ENCODE results near the gene DERL2.

DERL2 gene

GRCh38 chr17:5485270-5486205, at the start of gene DERL2:
Gene DERL2 (minus strand): TSS chr17:5486178. CDS start chr17:5486161, 17 bp downstream.
- Histone ChIP-seq H3K9ac (ENCODE audit: low read depth, low read length) (peak within 1 kb of the TSS; percentile 98), H3K36me3 (ENCODE audit: control insufficient read depth, insufficient read depth, low read length) (peaks cover 9% of the 10 kb centered on the region), H3K9me3 (ENCODE audit: control insufficient read depth, insufficient read depth, low read length) (no peaks in the 10 kb centered on the region), H3K4me3 (ENCODE audit: low read depth, low read length) (peak within 1 kb of the TSS; percentile 95), H3K4me1 (ENCODE audit: control insufficient read depth, insufficient read depth, low read length) (no peaks in the 10 kb centered on the region), H3K27me3 (ENCODE audit: control insufficient read depth, insufficient read depth, low read length) (no peaks in the 10 kb centered on the region)

- Histone ChIP-seq H3K4me3 (ENCODE audit: low read depth, low read length) (no peak overlapping the region), H3K4me1 (ENCODE audit: control insufficient read depth, insufficient read depth, low read length) (no peaks in the 10 kb centered on the region), H3K36me3 (ENCODE audit: control insufficient read depth, insufficient read depth, low read length) (peaks cover 2% of the 10 kb centered on the region), H3K27me3 (ENCODE audit: control insufficient read depth, insufficient read depth, low read length) (no peaks in the 10 kb centered on the region), H3K9me3 (ENCODE audit: control insufficient read depth, insufficient read depth, low read length) (no peaks in the 10 kb centered on the region), H3K9ac (ENCODE audit: low read depth, low read length) (no peak overlapping the region)
These were observed 49.5 kb upstream of the DERL2 start for GRCh38 chr17:5535436-5535835.

DNA sequence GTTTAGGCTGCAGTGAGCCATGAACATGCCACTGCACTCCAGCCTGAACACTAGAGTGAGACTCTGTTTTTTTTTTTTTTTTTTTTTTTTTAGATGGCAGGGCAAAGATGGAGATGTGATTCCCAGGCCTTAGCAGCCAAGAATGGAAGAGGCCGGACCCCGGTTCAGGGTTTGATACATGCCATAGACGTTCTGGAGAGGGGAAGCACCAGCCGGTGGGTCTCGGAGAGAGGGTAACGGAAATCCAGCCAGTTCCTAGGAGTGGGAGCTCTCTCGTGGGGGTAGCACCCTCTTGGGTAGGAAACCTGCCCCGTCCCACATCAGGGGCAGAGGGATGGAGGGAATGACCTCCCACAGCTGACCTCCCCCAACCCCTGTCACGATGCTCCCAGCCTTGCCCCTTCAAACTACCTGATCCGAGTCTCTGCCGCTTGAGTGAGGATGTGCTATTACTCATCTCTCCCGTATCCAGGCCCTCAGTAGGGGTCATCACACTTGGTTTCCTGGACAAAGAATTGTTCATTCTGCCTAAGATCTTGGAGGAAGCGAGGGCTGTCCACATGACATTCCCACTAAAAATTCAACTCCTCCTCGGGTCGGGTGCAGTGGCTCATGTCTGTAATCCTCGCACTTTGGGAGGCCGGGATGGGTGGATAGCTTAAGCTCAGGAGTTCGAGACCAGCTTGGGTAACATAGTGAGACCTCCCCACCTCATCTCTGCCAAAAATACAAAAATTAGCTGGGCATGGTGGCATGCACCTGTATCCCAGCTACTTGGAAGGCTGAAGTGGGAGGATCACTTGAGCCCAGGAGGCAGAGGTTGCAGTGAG, 47.7 kb upstream of the DERL2 start:
- H3K4me3 ChIP-seq (ENCODE audit: low read depth, low read length), result no peak overlapping the region
- no peaks in the 10 kb centered on the region for H3K27me3 ChIP-seq (ENCODE audit: control insufficient read depth, insufficient read depth, low read length)
- H3K9ac ChIP-seq (ENCODE audit: low read depth, low read length), result no peak overlapping the region
- H3K36me3 ChIP-seq (ENCODE audit: control insufficient read depth, insufficient read depth, low read length), result no peaks in the 10 kb centered on the region
- no peaks in the 10 kb centered on the region for H3K4me1 ChIP-seq (ENCODE audit: control insufficient read depth, insufficient read depth, low read length)
- no peaks in the 10 kb centered on the region for H3K9me3 ChIP-seq (ENCODE audit: control insufficient read depth, insufficient read depth, low read length)

DNA sequence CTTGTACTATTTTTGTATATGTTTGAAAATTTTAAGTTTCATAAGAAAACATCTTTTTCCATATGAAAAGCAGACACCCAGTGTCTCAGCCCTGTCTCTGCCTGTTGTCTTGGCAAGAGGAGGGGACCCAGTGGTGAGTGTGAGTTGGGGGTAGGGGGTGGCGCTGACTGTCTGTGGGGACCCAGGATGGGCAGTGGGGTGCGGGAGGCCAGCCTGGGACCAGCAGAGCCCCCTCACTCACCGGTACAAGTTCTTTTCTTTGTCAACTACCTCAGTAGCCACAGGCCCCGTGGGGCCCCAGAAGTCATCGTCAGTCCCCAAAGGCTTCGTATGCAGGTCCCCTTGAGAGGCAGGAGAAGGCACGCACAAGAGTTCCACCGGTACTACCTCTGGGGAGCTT, 46.6 kb upstream of the DERL2 start:
- no peak overlapping the region for H3K9ac ChIP-seq (ENCODE audit: low read depth, low read length)
- no peaks in the 10 kb centered on the region for H3K9me3 ChIP-seq (ENCODE audit: control insufficient read depth, insufficient read depth, low read length)
- H3K27me3 ChIP-seq (ENCODE audit: control insufficient read depth, insufficient read depth, low read length), result no peaks in the 10 kb centered on the region
- H3K4me1 ChIP-seq (ENCODE audit: control insufficient read depth, insufficient read depth, low read length), result no peaks in the 10 kb centered on the region
- no peak overlapping the region for H3K4me3 ChIP-seq (ENCODE audit: low read depth, low read length)
- H3K36me3 ChIP-seq (ENCODE audit: control insufficient read depth, insufficient read depth, low read length), result no peaks in the 10 kb centered on the region

DNA sequence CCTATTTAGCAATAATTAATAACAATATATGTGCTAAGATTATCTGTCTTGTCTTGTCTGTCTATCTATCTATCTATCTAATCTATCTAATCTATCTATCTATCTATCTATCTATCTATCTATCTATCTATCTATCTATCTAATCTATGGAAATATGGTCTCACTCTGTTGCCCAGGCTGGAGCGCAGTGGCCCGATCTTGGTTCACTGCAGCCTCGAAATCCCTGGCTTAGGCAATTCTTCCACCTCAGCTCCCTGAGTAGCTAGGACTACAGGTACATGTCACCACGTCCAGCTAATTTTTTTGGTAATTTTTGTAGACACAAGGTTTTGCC, 45.1 kb upstream of the DERL2 start:
- Histone ChIP-seq H3K27me3 (ENCODE audit: control insufficient read depth, insufficient read depth, low read length) (no peaks in the 10 kb centered on the region), H3K36me3 (ENCODE audit: control insufficient read depth, insufficient read depth, low read length) (no peaks in the 10 kb centered on the region), H3K4me1 (ENCODE audit: control insufficient read depth, insufficient read depth, low read length) (no peaks in the 10 kb centered on the region), H3K9ac (ENCODE audit: low read depth, low read length) (no peak overlapping the region), H3K4me3 (ENCODE audit: low read depth, low read length) (no peak overlapping the region), H3K9me3 (ENCODE audit: control insufficient read depth, insufficient read depth, low read length) (no peaks in the 10 kb centered on the region)

DNA sequence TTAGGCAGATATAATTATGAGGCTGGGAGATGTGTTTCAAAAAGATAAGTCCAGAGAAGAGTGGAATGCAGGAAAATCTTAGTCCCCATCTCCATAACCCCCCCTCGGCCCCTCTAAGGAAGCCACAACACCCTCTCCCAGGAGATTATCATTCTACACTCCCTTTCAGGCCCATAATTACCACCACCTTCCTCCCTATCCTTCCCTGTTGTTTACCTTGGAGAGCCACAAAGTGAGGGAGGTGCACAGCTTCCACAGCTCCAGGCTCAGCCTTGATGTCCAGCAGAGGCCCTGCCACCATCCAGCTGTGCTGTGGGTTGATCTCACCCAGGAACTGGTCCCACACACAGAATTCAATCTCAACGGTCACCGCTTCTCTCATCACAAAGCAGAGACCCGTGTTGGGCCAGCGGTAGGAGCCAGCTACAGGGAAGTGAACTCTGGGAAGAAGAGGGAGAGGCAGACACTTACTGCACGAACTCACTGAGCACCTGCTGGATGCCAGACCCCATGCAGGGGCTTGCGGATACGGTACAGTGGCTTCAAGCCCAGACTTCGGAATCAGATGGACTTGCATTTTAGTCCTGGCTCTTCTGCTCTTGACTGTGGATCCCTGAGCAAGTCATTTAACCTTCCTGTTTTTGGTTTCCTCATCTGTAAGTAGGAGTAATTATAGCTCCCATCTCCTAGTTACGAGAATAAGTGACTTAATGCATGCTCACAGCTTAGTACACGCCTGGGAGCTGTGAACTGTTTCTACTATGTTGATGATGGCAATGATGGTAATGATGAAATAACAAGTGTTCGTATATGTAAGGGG, 44.5 kb upstream of the DERL2 start:
- H3K9ac ChIP-seq (ENCODE audit: low read depth, low read length), result no peak overlapping the region
- no peaks in the 10 kb centered on the region for H3K4me1 ChIP-seq (ENCODE audit: control insufficient read depth, insufficient read depth, low read length)
- no peaks in the 10 kb centered on the region for H3K36me3 ChIP-seq (ENCODE audit: control insufficient read depth, insufficient read depth, low read length)
- no peaks in the 10 kb centered on the region for H3K27me3 ChIP-seq (ENCODE audit: control insufficient read depth, insufficient read depth, low read length)
- no peak overlapping the region for H3K4me3 ChIP-seq (ENCODE audit: low read depth, low read length)
- no peaks in the 10 kb centered on the region for H3K9me3 ChIP-seq (ENCODE audit: control insufficient read depth, insufficient read depth, low read length)

- Histone ChIP-seq H3K36me3 (ENCODE audit: control insufficient read depth, insufficient read depth, low read length) (no peaks in the 10 kb centered on the region), H3K9ac (ENCODE audit: low read depth, low read length) (no peak overlapping the region), H3K9me3 (ENCODE audit: control insufficient read depth, insufficient read depth, low read length) (no peaks in the 10 kb centered on the region), H3K4me1 (ENCODE audit: control insufficient read depth, insufficient read depth, low read length) (no peaks in the 10 kb centered on the region), H3K4me3 (ENCODE audit: low read depth, low read length) (no peak overlapping the region), H3K27me3 (ENCODE audit: control insufficient read depth, insufficient read depth, low read length) (no peaks in the 10 kb centered on the region)
These were observed 41.7 kb upstream of the DERL2 start for GRCh38 chr17:5527601-5528250.

- no peak overlapping the region for H3K4me3 ChIP-seq (ENCODE audit: low read depth, low read length)
- H3K27me3 ChIP-seq (ENCODE audit: control insufficient read depth, insufficient read depth, low read length), result no peaks in the 10 kb centered on the region
- no peak overlapping the region for H3K9ac ChIP-seq (ENCODE audit: low read depth, low read length)
- H3K4me1 ChIP-seq (ENCODE audit: control insufficient read depth, insufficient read depth, low read length), result no peaks in the 10 kb centered on the region
- no peaks in the 10 kb centered on the region for H3K36me3 ChIP-seq (ENCODE audit: control insufficient read depth, insufficient read depth, low read length)
- H3K9me3 ChIP-seq (ENCODE audit: control insufficient read depth, insufficient read depth, low read length), result no peaks in the 10 kb centered on the region
These were observed 41.0 kb upstream of the DERL2 start for GRCh38 chr17:5526821-5527598.

- H3K27me3 ChIP-seq (ENCODE audit: control insufficient read depth, insufficient read depth, low read length), result no peaks in the 10 kb centered on the region
- H3K4me1 ChIP-seq (ENCODE audit: control insufficient read depth, insufficient read depth, low read length), result no peaks in the 10 kb centered on the region
- H3K36me3 ChIP-seq (ENCODE audit: control insufficient read depth, insufficient read depth, low read length), result no peaks in the 10 kb centered on the region
- no peaks in the 10 kb centered on the region for H3K9me3 ChIP-seq (ENCODE audit: control insufficient read depth, insufficient read depth, low read length)
- no peak overlapping the region for H3K4me3 ChIP-seq (ENCODE audit: low read depth, low read length)
- no peak overlapping the region for H3K9ac ChIP-seq (ENCODE audit: low read depth, low read length)
These were observed 37.3 kb upstream of the DERL2 start for GRCh38 chr17:5523249-5523648.

DNA sequence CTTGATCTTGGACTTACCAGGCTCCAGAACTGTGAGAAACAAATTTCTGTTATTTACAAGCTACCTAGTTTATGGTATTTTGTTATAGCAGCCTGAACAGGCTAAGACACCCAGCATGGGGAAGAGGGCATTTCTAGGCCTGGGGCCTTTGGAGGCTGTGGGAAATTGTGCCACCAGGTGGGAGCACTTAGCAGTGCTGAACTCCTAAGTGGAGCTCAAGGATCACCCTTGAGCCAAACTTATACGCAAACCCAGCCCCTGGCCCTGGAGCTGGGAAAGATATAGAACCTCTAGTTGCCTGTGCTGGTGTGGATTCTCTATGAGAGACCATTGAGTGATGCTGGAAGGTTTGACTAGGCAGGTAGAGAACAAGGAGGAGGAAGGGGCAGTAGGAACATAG, 36.5 kb upstream of the DERL2 start:
- Histone ChIP-seq H3K9me3 (ENCODE audit: control insufficient read depth, insufficient read depth, low read length) (no peaks in the 10 kb centered on the region), H3K27me3 (ENCODE audit: control insufficient read depth, insufficient read depth, low read length) (no peaks in the 10 kb centered on the region), H3K36me3 (ENCODE audit: control insufficient read depth, insufficient read depth, low read length) (no peaks in the 10 kb centered on the region), H3K4me1 (ENCODE audit: control insufficient read depth, insufficient read depth, low read length) (no peaks in the 10 kb centered on the region), H3K9ac (ENCODE audit: low read depth, low read length) (no peak overlapping the region), H3K4me3 (ENCODE audit: low read depth, low read length) (no peak overlapping the region)
